Astrocyte (in vitro differentiated cells and primary cell): ENCODE measurements around the gene TMEM156. TPM values are rescaled to one million over a fixed set of nuclear protein-coding genes. Genes with fewer than 3 reads are reported as not detected.

Experiments used
- DNase-seq: peaks from one replicate; pipeline ENCODE4 v3.0.0-alpha.2; 2010; ENCODE audit warnings: low read depth
- FAIRE-seq: peaks from 2 replicates; lab custom pipeline; 2011; peaks lifted over from hg19 to GRCh38; lab: Jason Lieb, UNC
- H2AFZ ChIP-seq: 2 replicates; pipeline ENCODE4 v1.6.0; 2012; ENCODE audit warnings: low read depth, low read length, inconsistent platforms
- H3K27ac ChIP-seq: 2 replicates; pipeline ENCODE4 v1.5.1; 2011; ENCODE audit warnings: low read depth, low read length, inconsistent platforms
- H3K27me3 ChIP-seq: 2 replicates; pipeline ENCODE4 v1.6.0; 2011; ENCODE audit warnings: low read length, inconsistent platforms; ENCODE audit not compliant: insufficient read depth
- H3K36me3 ChIP-seq: 2 replicates; pipeline ENCODE4 v1.5.1; 2011; ENCODE audit warnings: low read length, inconsistent platforms; ENCODE audit not compliant: insufficient read depth
- H3K4me1 ChIP-seq: 2 replicates; pipeline ENCODE4 v1.5.1; 2011; ENCODE audit warnings: low read length, inconsistent platforms; ENCODE audit not compliant: insufficient read depth
- H3K4me2 ChIP-seq: 2 replicates; pipeline ENCODE4 v1.6.0; 2012; ENCODE audit warnings: low read length, inconsistent platforms
- H3K4me3 ChIP-seq: 2 replicates; pipeline ENCODE4 v1.5.1; 2011; ENCODE audit warnings: low read depth, mild to moderate bottlenecking, low read length, inconsistent platforms; ENCODE audit not compliant: insufficient read depth
- H3K79me2 ChIP-seq: 2 replicates; pipeline ENCODE4 v1.6.0; 2012; ENCODE audit warnings: mild to moderate bottlenecking, low read length, inconsistent platforms; ENCODE audit not compliant: insufficient read depth
- H3K9ac ChIP-seq: 2 replicates; pipeline ENCODE4 v1.6.0; 2012; ENCODE audit warnings: mild to moderate bottlenecking, low read length, inconsistent platforms
- H3K9me3 ChIP-seq: 2 replicates; pipeline ENCODE4 v1.5.1; 2012; ENCODE audit warnings: low read depth, mild to moderate bottlenecking, low read length, inconsistent platforms; ENCODE audit not compliant: insufficient read depth
- H4K20me1 ChIP-seq: 2 replicates; pipeline ENCODE4 v1.6.0; 2012; ENCODE audit warnings: low read length, inconsistent platforms; ENCODE audit not compliant: insufficient read depth
- H3K27ac Mint-ChIP-seq: one replicate; pipeline ENCODE4 v1.8.0; 2021; ENCODE audit warnings: mild to moderate bottlenecking, mixed read lengths; ENCODE audit not compliant: unreplicated experiment
- H3K27me3 Mint-ChIP-seq: one replicate; pipeline ENCODE4 v1.8.0; 2021; ENCODE audit warnings: low read depth, mixed read lengths; ENCODE audit not compliant: unreplicated experiment
- H3K36me3 Mint-ChIP-seq: one replicate; pipeline ENCODE4 v1.8.0; 2021; ENCODE audit warnings: low read depth, mixed read lengths; ENCODE audit not compliant: unreplicated experiment
- H3K4me1 Mint-ChIP-seq: one replicate; pipeline ENCODE4 v1.8.0; 2021; ENCODE audit warnings: low read depth, mixed read lengths; ENCODE audit not compliant: unreplicated experiment
- H3K4me3 Mint-ChIP-seq: one replicate; pipeline ENCODE4 v1.8.0; 2021; ENCODE audit warnings: mild to moderate bottlenecking, moderate library complexity, mixed read lengths; ENCODE audit not compliant: unreplicated experiment
- H3K9me3 Mint-ChIP-seq: one replicate; pipeline ENCODE4 v1.8.0; 2021; ENCODE audit warnings: mild to moderate bottlenecking, mixed read lengths; ENCODE audit not compliant: unreplicated experiment
- EZH2 ChIP-seq: IDR thresholded peaks from 2 replicates; pipeline ENCODE4 v1.6.1; 2012; ENCODE audit warnings: mild to moderate bottlenecking, low read length, inconsistent platforms; ENCODE audit not compliant: insufficient read depth
- total RNA-seq: library from RNA; stranded (reverse); gene quantifications from 2 replicates; pipeline ENCODE4 v1.2.1, GENCODE V29; 2021
- TF ChIP-seq, protein P1 (sequence below): IDR thresholded peaks from 2 replicates; pipeline ENCODE4 v1.5.1; 2011; ENCODE audit warnings: low read depth, mild to moderate bottlenecking, inconsistent platforms, low read length, moderate library complexity; ENCODE audit not compliant: insufficient read depth

TMEM156 gene
- total RNA-seq, 1 donor from 2014 or later, result 0.59 TPM

DNA sequence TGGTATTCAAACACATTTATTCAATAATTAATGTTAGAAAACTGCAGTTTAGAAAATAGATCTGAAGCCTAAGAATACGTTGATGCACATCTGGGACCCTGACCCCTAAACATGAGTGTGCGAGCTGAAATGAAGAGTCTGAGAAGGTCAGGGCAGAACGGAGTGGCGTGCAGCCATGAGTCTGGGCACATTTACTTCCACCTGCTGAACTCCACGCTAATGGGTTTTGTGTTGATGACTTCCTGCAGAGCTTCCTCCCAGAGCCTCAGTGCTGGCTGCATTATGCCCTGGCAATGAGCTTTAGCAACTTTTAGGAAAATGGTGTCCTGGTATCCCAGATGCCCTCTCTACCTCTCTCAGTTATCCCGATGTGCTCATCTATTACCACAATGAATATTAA lies 111.5 kb downstream of the TMEM156 start:
- FAIRE-seq (no peak), DNase-seq (no peak)
- Histone ChIP-seq H4K20me1 (peaks cover 33% of the 10 kb centered on the region), H3K4me3 (no peak overlapping the region), H3K9me3 (no peaks in the 10 kb centered on the region), H3K79me2 (no peaks in the 10 kb centered on the region), H2AFZ (no peak overlapping the region), H3K4me2 (no peak overlapping the region), H3K4me1 (no peaks in the 10 kb centered on the region), H3K27me3 (no peaks in the 10 kb centered on the region), H3K27ac (no peak overlapping the region), H3K36me3 (peaks cover 80% of the 10 kb centered on the region), H3K9ac (no peak overlapping the region)
- peaks cover 3% of the 10 kb centered on the region for H3K4me1 Mint-ChIP-seq
- no peaks in the 10 kb centered on the region for H3K27me3 Mint-ChIP-seq
- H3K9me3 Mint-ChIP-seq, result no peaks in the 10 kb centered on the region
- H3K4me3 Mint-ChIP-seq, result no peak overlapping the region
- H3K27ac Mint-ChIP-seq, result no peak overlapping the region
- H3K36me3 Mint-ChIP-seq, result peaks cover 36% of the 10 kb centered on the region
- no peak for TF ChIP-seq EZH2
- TF ChIP-seq, protein P1, sequence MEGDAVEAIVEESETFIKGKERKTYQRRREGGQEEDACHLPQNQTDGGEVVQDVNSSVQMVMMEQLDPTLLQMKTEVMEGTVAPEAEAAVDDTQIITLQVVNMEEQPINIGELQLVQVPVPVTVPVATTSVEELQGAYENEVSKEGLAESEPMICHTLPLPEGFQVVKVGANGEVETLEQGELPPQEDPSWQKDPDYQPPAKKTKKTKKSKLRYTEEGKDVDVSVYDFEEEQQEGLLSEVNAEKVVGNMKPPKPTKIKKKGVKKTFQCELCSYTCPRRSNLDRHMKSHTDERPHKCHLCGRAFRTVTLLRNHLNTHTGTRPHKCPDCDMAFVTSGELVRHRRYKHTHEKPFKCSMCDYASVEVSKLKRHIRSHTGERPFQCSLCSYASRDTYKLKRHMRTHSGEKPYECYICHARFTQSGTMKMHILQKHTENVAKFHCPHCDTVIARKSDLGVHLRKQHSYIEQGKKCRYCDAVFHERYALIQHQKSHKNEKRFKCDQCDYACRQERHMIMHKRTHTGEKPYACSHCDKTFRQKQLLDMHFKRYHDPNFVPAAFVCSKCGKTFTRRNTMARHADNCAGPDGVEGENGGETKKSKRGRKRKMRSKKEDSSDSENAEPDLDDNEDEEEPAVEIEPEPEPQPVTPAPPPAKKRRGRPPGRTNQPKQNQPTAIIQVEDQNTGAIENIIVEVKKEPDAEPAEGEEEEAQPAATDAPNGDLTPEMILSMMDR, result no peak

DNA sequence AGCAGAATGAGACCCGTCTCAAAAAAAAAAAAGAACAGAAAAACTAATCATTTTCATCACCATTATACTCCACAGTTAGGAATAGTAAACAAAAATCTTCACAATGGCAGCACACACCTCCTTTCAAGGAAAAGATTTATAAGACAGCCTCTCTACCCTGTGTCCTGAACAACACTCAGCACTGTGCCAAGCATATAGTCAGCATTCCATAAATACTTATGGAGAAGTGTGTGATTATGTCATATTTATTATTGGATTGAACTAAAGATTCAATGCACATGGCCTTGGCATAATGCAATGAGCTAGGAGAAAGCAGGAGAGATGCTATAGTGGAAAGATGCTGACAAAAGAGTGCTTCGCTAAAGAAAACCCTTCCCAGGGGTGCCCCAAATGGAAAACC lies 112.0 kb downstream of the TMEM156 start:
- Histone ChIP-seq H4K20me1 (peaks cover 33% of the 10 kb centered on the region), H3K36me3 (peaks cover 80% of the 10 kb centered on the region), H3K9ac (no peak overlapping the region), H2AFZ (no peak overlapping the region), H3K9me3 (no peaks in the 10 kb centered on the region), H3K27ac (no peak overlapping the region), H3K4me1 (no peaks in the 10 kb centered on the region), H3K4me3 (no peak overlapping the region), H3K27me3 (no peaks in the 10 kb centered on the region), H3K4me2 (no peak overlapping the region), H3K79me2 (no peaks in the 10 kb centered on the region)
- Mint-ChIP-seq H3K9me3 (no peaks in the 10 kb centered on the region), H3K36me3 (peaks cover 36% of the 10 kb centered on the region), H3K4me1 (peaks cover 3% of the 10 kb centered on the region), H3K27ac (no peak overlapping the region), H3K4me3 (no peak overlapping the region), H3K27me3 (no peaks in the 10 kb centered on the region)
- FAIRE-seq (no peak), DNase-seq (peak; percentile 13)
- TF ChIP-seq, protein P1, result no peak
- no peak for TF ChIP-seq EZH2

DNA sequence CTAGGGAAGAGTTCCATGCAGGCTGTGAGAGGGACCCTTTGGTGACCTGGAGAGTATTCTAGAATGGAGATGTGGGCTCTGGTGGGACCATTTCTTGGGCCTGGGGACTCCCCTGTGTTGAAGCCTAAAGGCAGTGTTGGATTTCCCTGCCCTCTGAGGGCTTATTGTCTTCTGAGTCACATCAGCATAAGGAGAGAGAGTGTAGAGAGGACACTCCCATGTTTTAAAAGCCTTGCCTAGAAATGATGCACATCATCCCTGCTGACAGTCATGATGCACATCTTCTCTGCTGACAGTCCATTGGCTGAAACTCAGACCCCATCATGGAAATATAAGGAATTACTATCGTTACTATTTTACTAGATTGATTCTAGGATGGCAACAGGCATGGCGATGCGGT lies 112.7 kb downstream of the TMEM156 start:
- Mint-ChIP-seq H3K27me3 (no peaks in the 10 kb centered on the region), H3K36me3 (peaks cover 43% of the 10 kb centered on the region), H3K4me1 (peaks cover 3% of the 10 kb centered on the region), H3K4me3 (no peak overlapping the region), H3K27ac (peak overlapping the region; percentile 53), H3K9me3 (no peaks in the 10 kb centered on the region)
- H3K27ac ChIP-seq, result no peak overlapping the region
- H2AFZ ChIP-seq, result no peak overlapping the region
- H3K4me3 ChIP-seq, result no peak overlapping the region
- no peak overlapping the region for H3K4me2 ChIP-seq
- H3K36me3 ChIP-seq, result peaks cover 81% of the 10 kb centered on the region
- TF ChIP-seq, protein P1, result no peak
- TF ChIP-seq EZH2, result no peak
- H3K79me2 ChIP-seq, result no peaks in the 10 kb centered on the region
- no peaks in the 10 kb centered on the region for H3K9me3 ChIP-seq
- H3K27me3 ChIP-seq, result no peaks in the 10 kb centered on the region
- no peak for DNase-seq
- peaks cover 28% of the 10 kb centered on the region for H4K20me1 ChIP-seq
- no peaks in the 10 kb centered on the region for H3K4me1 ChIP-seq
- FAIRE-seq, result no peak
- H3K9ac ChIP-seq, result no peak overlapping the region
